Ishikawa (cell line): ENCODE data around the gene DOK4.

ENCODE experiments used
- CEBPB ChIP-seq: IDR thresholded peaks from 2 replicates; pipeline ENCODE4 v1.6.1; 2012
- CREB1 ChIP-seq: IDR thresholded peaks from 2 replicates; pipeline ENCODE4 v1.6.1; 2012; ENCODE audit warnings: low read depth
- EGR1 ChIP-seq: IDR thresholded peaks from 2 replicates; pipeline ENCODE4 v1.6.1; 2012
- EP300 ChIP-seq: IDR thresholded peaks from 2 replicates; pipeline ENCODE4 v1.6.1; 2012; ENCODE audit warnings: borderline replicate concordance
- FOXM1 ChIP-seq: IDR thresholded peaks from 2 replicates; pipeline ENCODE4 v1.6.1; 2012; ENCODE audit warnings: low read depth, borderline replicate concordance
- NFIC ChIP-seq: IDR thresholded peaks from 2 replicates; pipeline ENCODE4 v1.6.1; 2012
- RAD21 ChIP-seq: IDR thresholded peaks from 2 replicates; pipeline ENCODE4 v1.6.1; 2012; ENCODE audit warnings: low read depth
- TAF1 ChIP-seq: IDR thresholded peaks from 2 replicates; pipeline ENCODE4 v1.6.1; 2012; ENCODE audit warnings: low read depth, mild to moderate bottlenecking
- TCF12 ChIP-seq: IDR thresholded peaks from 2 replicates; pipeline ENCODE4 v1.6.1; 2012; ENCODE audit warnings: low read depth
- YY1 ChIP-seq: IDR thresholded peaks from 2 replicates; pipeline ENCODE4 v1.6.1; 2012; ENCODE audit warnings: low read depth
- ZBTB7A ChIP-seq: IDR thresholded peaks from 2 replicates; pipeline ENCODE4 v1.6.1; 2012; ENCODE audit warnings: low read depth
- TF ChIP-seq, protein P1 (sequence below): IDR thresholded peaks from 2 replicates; pipeline ENCODE4 v1.6.1; 2012; ENCODE audit warnings: low read depth, mild to moderate bottlenecking
- TF ChIP-seq, protein P2 (sequence below): IDR thresholded peaks from 2 replicates; pipeline ENCODE4 v1.6.1; 2012
- TF ChIP-seq, protein P3 (sequence below): IDR thresholded peaks from 2 replicates; pipeline ENCODE4 v1.6.1; 2012

Gene DOK4

DNA sequence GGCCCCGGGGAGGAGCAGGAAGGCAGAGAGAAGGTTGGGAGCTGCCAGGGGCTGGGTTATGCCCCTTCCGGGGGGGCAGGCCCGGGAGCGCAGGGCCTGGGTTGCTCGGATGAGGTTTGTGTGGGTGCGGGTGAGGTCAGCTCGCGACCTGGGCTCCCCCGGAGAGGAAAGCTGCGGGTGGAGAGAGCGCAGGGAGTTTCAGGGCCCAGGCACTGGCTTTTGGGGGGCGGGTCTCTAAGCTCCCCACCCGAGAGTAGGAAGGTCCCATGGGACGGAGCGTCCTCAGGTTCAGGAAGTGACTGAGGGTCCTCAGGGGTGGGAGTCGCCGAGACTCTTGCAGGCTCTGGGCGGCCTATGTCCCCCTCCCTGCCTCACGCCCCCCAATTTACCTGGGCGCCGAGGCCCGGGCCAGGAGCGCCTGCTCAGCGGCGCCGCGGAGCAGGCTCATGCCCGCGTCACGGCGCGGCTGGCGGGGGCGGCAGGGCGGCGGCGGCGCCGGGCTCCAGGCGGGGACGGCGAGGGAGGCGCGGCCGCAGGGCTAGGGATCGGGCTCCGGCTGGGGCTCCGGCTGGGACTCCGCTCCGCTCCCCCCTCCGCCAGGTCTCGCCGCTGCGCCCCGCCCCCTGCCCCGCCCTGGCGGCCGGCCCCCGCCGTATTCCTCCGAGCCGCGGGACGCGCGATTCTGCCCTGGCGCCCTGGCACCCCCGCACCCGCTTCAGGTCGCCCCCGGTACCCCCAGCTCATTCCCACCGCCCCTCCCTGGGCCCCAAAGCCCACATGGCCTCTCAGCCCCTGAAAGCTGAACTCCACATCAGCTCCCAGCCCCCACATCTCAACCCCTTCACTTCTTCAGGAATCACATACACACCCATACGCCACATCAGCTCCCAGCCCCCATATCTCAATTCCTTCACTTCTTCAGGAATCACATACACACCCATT lies at the start of gene DOK4:
DOK4 (minus strand) TSS at position 578 of the 942 bp plus-strand sequence. CDS start 6,986 bp downstream, outside the sequence.
- TF ChIP-seq, protein P1, sequence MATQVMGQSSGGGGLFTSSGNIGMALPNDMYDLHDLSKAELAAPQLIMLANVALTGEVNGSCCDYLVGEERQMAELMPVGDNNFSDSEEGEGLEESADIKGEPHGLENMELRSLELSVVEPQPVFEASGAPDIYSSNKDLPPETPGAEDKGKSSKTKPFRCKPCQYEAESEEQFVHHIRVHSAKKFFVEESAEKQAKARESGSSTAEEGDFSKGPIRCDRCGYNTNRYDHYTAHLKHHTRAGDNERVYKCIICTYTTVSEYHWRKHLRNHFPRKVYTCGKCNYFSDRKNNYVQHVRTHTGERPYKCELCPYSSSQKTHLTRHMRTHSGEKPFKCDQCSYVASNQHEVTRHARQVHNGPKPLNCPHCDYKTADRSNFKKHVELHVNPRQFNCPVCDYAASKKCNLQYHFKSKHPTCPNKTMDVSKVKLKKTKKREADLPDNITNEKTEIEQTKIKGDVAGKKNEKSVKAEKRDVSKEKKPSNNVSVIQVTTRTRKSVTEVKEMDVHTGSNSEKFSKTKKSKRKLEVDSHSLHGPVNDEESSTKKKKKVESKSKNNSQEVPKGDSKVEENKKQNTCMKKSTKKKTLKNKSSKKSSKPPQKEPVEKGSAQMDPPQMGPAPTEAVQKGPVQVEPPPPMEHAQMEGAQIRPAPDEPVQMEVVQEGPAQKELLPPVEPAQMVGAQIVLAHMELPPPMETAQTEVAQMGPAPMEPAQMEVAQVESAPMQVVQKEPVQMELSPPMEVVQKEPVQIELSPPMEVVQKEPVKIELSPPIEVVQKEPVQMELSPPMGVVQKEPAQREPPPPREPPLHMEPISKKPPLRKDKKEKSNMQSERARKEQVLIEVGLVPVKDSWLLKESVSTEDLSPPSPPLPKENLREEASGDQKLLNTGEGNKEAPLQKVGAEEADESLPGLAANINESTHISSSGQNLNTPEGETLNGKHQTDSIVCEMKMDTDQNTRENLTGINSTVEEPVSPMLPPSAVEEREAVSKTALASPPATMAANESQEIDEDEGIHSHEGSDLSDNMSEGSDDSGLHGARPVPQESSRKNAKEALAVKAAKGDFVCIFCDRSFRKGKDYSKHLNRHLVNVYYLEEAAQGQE: no peak
- peak; percentile 38; the same call in 1 of the 2 replicates for TF ChIP-seq TAF1

DNA sequence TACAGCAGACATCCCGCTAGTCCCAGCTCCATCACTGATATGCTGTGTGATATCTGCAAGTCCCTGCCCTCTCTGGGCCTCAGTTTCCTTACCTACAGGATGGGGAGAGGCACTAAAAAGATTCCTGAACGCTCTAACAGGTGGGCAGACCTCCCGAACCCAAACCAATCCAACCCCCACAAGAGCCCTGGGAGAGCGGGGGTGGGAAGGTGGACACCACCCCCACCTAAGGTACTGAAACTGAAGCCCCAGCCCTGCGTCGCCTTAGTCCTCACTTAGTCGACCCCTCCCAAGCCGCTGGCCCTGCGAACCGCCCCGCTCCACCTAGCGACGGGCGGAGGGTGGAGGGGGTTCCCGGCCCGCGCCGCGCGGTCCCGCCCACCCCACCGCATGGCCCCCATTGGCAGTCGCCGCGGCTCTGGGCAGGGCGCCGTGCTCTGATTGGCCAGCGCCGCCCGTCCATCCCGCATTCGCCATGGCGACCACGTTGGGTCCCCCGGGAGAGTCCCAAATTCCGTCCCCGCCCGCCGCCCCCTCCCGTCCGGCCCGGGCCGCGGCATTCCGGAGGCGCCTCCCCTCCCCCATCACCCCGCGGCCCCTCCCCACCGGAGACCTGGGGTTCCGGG lies 49.5 kb upstream of the DOK4 start:
- no peak for TF ChIP-seq NFIC
- TF ChIP-seq EP300: no peak
- TF ChIP-seq, protein P2, sequence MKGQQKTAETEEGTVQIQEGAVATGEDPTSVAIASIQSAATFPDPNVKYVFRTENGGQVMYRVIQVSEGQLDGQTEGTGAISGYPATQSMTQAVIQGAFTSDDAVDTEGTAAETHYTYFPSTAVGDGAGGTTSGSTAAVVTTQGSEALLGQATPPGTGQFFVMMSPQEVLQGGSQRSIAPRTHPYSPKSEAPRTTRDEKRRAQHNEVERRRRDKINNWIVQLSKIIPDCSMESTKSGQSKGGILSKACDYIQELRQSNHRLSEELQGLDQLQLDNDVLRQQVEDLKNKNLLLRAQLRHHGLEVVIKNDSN: no peak
- TF ChIP-seq ZBTB7A: 0 out of 2 replicates have a peak, but pooled peaks have one; percentile 2
- no peak for TF ChIP-seq CREB1
- no peak for TF ChIP-seq EGR1

DNA sequence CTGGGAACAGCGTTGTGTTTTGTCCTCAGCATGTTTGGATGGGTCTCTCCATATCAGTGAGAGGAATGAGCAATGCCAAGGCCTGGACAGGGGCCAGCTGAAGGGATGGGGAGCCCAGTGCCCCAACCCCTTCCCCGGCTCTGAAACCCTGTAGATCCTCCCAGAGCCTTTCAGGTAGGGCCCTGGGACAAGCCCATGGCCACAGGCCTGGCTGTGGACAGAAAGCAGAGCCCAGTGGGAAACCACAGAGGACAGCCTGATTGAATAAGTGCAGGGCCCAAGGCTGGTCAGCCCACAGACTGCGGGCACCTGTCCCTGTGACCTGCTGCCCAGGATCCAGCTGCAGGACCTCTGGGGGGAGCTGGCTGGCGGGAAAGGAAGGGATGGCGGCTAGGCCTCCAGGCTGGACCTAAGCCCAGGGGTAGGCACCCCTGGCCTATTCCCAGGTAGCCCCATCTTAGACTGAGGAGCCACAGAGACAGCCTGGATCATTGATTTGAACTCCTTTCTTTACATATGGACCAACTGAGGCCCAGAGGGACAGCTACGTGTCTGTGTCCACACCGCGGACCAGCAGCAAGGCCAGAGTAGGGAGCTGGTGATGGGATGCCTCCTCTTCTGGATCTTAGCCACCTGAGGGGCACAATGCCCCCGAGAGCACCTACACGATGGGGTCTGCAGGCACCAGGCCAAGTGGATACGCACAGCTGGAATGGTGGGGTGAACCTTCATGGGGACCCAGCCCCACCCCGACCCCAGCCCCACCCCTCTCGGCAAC lies 48.8 kb upstream of the DOK4 start:
- no peak for TF ChIP-seq NFIC
- no peak for TF ChIP-seq FOXM1
- 0 out of 2 replicates have a peak, but pooled peaks have one; percentile 54 for TF ChIP-seq ZBTB7A

DNA sequence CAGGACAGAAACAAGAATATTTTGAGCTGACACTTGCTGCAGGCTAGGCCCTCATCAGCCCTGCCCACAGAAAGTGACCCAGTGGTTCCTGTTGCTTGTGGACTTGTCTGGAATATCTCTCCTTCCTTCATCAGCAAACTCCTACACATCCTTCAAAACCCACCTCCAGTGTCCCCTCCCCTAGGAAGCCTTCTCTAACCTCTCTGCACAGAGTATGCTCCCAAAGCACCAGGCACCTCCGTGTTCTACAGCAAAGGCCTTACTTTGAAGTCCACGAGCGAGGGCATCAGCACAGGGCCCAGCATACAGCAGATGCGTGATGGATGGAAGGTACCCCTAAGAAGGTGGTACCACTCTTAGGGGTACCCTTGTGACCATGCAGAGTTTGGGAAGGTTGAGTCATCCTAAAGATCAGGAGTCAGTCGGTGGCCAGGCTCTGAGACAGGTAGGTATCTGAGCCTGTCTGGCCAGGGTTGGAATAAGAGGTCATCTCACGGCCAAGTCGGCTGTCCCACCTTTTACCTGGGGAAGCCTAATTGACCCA lies 48.1 kb upstream of the DOK4 start:
- TF ChIP-seq YY1 (no peak), TCF12 (no peak), EGR1 (no peak), CEBPB (no peak), FOXM1 (no peak), ZBTB7A (no peak), CREB1 (no peak), RAD21 (no peak), NFIC (no peak), TAF1 (no peak), EP300 (no peak)
- TF ChIP-seq, protein P2: no peak
- TF ChIP-seq, protein P1: no peak
- TF ChIP-seq, protein P3, sequence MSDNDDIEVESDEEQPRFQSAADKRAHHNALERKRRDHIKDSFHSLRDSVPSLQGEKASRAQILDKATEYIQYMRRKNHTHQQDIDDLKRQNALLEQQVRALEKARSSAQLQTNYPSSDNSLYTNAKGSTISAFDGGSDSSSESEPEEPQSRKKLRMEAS: no peak

DNA sequence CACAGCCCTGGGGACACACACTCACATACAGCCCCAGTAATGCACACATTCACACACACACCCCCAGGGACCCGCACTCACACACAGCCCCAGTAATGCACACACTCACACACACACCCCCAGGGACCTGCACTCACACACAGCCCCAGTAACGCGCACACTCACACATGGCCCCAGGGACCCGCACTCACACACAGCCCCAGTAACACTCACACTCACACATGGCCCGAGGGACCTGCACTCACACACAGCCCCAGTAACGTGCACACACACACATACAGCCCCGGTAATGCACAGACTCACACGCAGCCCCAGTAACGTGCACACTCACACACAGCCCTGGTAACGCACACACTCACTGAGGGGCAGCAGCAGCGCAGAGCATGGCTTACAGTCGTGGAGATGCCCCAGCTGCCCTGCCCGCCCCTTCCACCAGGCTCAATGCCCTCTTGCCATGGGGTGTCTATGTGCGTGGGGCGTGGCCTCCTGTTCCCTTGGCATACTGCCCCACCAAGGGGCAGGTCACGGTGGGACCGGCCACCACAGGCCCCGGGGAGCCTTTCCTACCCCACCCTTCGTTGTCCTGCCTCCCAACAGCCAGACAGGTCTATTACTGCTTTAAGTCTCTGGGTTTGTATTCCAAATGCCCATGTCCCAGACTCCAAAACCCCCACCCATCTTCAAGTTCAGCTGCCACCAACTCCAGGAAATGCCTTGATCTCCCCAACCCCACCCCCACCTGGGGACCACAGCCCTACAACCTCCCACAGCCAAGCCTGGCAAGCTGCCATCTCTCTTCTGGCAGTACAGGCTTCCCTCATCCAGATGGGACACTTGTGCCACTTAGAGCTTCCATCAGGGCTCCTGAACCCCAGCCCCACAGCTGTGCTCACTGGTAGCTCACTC lies 47.4 kb upstream of the DOK4 start:
- no peak for TF ChIP-seq YY1
